Gastroesophageal sphincter (tissue), 4 donors: ENCODE results near the gene LANCL1. TPM values are rescaled to one million over a fixed set of nuclear protein-coding genes. Genes with fewer than 3 reads are reported as not detected.

Experiments
- ATAC-seq: fragments of 150-250 bp; one replicate; pipeline ENCODE4 v1.9.1; 2016; ENCODE audit warnings: mild to moderate bottlenecking, moderate library complexity
- H3K27ac ChIP-seq, 4 donors: fragments of 200-600 bp; sonication (generic) in 3 of 4; 1 replicate in 3 of 4; 2 replicates in 1 of 4; pipeline ENCODE4 v1.5.1; 2016 to 2019
- H3K27me3 ChIP-seq: fragments of 200-600 bp; sonication (generic); one replicate; pipeline ENCODE4 v1.5.1; 2019
- H3K36me3 ChIP-seq, 2 donors: fragments of 200-600 bp; sonication (generic); one replicate each; pipeline ENCODE4 v1.5.1; 2019; ENCODE audit warnings: control low read depth in 1 of 2
- H3K4me1 ChIP-seq, 3 donors: fragments of 200-600 bp; sonication (generic); 1 replicate in 2 of 3; 2 replicates in 1 of 3; pipeline ENCODE4 v1.5.1; 2016 to 2019; ENCODE audit warnings: control low read depth in 2 of 3
- H3K4me3 ChIP-seq, 2 donors: fragments of 200-600 bp; sonication (generic); one replicate each; pipeline ENCODE4 v1.5.1; 2019; ENCODE audit warnings: mild to moderate bottlenecking in 1 of 2, moderate library complexity in 1 of 2
- H3K9me3 ChIP-seq, 3 donors: fragments of 200-600 bp; sonication (generic); one replicate each; pipeline ENCODE4 v1.5.1; 2017 to 2019; ENCODE audit warnings: control low read depth in 2 of 3
- CTCF ChIP-seq, 4 experiments: fragments of 200-600 bp in 2 of 4; fragments of 450-650 bp in 2 of 4; sonication (generic) in 1 of 4; IDR thresholded peaks; one replicate each; pipeline ENCODE4 v1.5.1; 2017 to 2019; ENCODE audit warnings: antibody characterized with exemption in 4 of 4, mild to moderate bottlenecking in 2 of 4, moderate library complexity in 2 of 4
- EP300 ChIP-seq: sonication (generic); formaldehyde crosslinking; IDR thresholded peaks from one replicate; pipeline ENCODE4 v1.6.1; 2017; ENCODE audit warnings: antibody characterized with exemption, mild to moderate bottlenecking
- POLR2A ChIP-seq, 2 donors: fragments of 450-650 bp; IDR thresholded peaks; one replicate each; pipeline ENCODE4 v1.6.1; 2017; ENCODE audit warnings: antibody characterized with exemption in 2 of 2, mild to moderate bottlenecking in 2 of 2, moderate library complexity in 1 of 2
- POLR2AphosphoS5 ChIP-seq: sonication (generic); formaldehyde crosslinking; IDR thresholded peaks from one replicate; pipeline ENCODE4 v1.6.1; 2017; ENCODE audit warnings: antibody characterized with exemption
- WGBS, 2 donors: methylation state at CpG; one replicate each; pipeline ENCODE4 v1.1.5; 2018; ENCODE audit warnings: low coverage in 1 of 2; 5-methylcytosine and 5-hydroxymethylcytosine counted together
- total RNA-seq, 4 donors: library from RNA; depleted of rRNA; stranded (reverse); fragments of >200 nt; gene quantifications; one replicate each; pipeline ENCODE4 v1.1.0, GENCODE V29; 2016

Gene LANCL1
- total RNA-seq, 4 donors from 2014 or later, result 33.0 to 44.4 (median 34.8) TPM

- no peak for ATAC-seq
- Histone ChIP-seq H3K27ac (no peak overlapping the region), H3K9me3 (no peaks in the 10 kb centered on the region), H3K27me3 (no peaks in the 10 kb centered on the region), H3K4me3 (no peak overlapping the region), H3K36me3 (no peaks in the 10 kb centered on the region), H3K4me1 (no peaks in the 10 kb centered on the region)
- TF ChIP-seq POLR2AphosphoS5, result no peak
- TF ChIP-seq CTCF (IDR thresholded peaks at IDR 0.05), result no peak
- TF ChIP-seq POLR2A (IDR thresholded peaks at IDR 0.05), result no peak
- TF ChIP-seq EP300, result no peak
- 67 to 83% methylated on average over 3 to 5 of the region's 5 CpGs for WGBS, 2 donors
Observed at GRCh38 chr2:210519594-210519993, 43.0 kb upstream of the LANCL1 start.

DNA sequence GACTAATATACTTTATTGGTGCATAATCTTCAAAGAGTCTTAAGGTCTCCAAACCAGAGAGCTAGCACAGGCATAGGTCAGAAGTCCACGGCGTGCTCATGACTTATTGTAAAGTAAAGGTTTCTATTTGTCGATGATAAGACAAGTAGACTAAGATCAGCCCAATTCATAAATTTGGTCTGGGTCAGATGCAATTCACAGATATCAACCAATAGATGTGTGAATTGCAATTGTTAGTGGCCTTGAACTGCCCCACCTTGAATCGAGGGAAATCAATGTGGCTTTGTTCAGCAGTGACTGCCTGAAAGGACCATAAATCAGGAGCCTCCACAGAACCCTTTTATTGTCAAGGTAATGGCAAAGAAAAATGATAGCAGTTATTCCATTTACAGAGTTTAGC, 40.7 kb upstream of the LANCL1 start:
- no peak overlapping the region for H3K4me3 ChIP-seq
- H3K27ac ChIP-seq, result no peak overlapping the region
- TF ChIP-seq CTCF (IDR thresholded peaks at IDR 0.05), result no peak
- no peak for TF ChIP-seq POLR2A (IDR thresholded peaks at IDR 0.05)
- TF ChIP-seq EP300, result no peak
- no peak for TF ChIP-seq POLR2AphosphoS5
- H3K27me3 ChIP-seq, result no peaks in the 10 kb centered on the region
- no peak for ATAC-seq
- H3K4me1 ChIP-seq, result no peaks in the 10 kb centered on the region
- 74 to 88% methylated on average over 4 of the region's 4 CpGs for WGBS, 2 donors
- H3K9me3 ChIP-seq, result peaks cover 0 to 9% (median 0%) of the 10 kb centered on the region in 3 donors
- no peaks in the 10 kb centered on the region for H3K36me3 ChIP-seq

DNA sequence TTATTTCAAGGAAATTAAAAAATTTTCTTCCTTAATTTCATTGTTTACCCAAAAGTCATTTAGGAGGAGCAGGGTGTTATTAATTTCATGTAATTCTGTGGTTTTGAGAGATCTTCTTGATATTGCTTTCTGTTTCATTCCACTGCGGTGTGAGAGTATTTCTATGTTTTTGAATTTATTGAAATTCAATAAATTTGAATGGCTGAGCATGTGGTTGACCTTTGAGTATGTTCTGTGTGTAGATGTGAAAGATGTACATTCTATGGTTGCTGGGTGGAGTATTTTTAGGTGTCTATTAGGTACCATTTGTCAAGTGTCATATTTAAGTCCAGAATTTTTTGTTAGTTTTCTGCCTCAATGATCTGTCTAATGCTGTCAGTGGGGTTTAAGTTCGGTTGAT, 39.4 kb upstream of the LANCL1 start:
- H3K9me3 ChIP-seq, result peaks cover 0 to 9% (median 0%) of the 10 kb centered on the region in 3 donors
- H3K27ac ChIP-seq, result no peak overlapping the region
- 60 to 64% methylated on average over 2 of the region's 2 CpGs for WGBS, 2 donors
- no peak for ATAC-seq
- no peaks in the 10 kb centered on the region for H3K27me3 ChIP-seq
- no peak overlapping the region for H3K4me3 ChIP-seq
- no peaks in the 10 kb centered on the region for H3K36me3 ChIP-seq
- no peak for TF ChIP-seq CTCF (IDR thresholded peaks at IDR 0.05)
- no peak for TF ChIP-seq POLR2AphosphoS5
- no peak for TF ChIP-seq POLR2A (IDR thresholded peaks at IDR 0.05)
- TF ChIP-seq EP300, result no peak
- no peaks in the 10 kb centered on the region for H3K4me1 ChIP-seq

DNA sequence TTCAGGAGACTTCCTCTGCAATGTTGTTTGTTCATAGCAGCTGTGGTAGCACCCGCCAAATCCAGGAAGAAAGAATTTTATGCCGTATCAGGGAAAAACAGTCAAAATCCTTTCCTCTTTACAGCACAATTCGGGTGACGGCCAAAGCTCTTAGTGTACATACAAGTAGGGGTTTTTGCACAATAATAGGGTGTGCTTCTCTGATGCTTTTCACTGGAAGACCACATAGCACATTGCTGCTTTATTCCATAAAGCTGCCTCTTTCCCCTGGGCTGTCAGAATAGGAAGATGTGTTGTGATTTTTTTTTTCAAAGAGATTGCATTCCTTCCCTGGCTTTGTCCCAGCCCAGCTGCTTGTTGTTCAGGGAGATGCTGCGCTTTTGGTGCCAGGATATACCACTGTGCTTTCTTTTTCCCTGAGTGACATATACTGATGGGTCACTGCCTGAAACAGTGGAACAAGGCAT, 27.2 kb upstream of the LANCL1 start:
- peaks cover 0 to 11% (median 0%) of the 10 kb centered on the region in 3 donors for H3K4me1 ChIP-seq
- H3K4me3 ChIP-seq, result peak overlapping the region in 1 of 2 donors; percentile 30
- peaks cover 0 to 20% (median 0%) of the 10 kb centered on the region in 3 donors for H3K9me3 ChIP-seq
- H3K27ac ChIP-seq, result no peak overlapping the region
- peaks cover 3% of the 10 kb centered on the region for H3K27me3 ChIP-seq
- H3K36me3 ChIP-seq, result no peaks in the 10 kb centered on the region
- TF ChIP-seq POLR2A (IDR thresholded peaks at IDR 0.05), result no peak
- TF ChIP-seq POLR2AphosphoS5, result no peak
- no peak for ATAC-seq
- WGBS, 2 donors, result 23 to 29% methylated on average over 5 of the region's 5 CpGs

DNA sequence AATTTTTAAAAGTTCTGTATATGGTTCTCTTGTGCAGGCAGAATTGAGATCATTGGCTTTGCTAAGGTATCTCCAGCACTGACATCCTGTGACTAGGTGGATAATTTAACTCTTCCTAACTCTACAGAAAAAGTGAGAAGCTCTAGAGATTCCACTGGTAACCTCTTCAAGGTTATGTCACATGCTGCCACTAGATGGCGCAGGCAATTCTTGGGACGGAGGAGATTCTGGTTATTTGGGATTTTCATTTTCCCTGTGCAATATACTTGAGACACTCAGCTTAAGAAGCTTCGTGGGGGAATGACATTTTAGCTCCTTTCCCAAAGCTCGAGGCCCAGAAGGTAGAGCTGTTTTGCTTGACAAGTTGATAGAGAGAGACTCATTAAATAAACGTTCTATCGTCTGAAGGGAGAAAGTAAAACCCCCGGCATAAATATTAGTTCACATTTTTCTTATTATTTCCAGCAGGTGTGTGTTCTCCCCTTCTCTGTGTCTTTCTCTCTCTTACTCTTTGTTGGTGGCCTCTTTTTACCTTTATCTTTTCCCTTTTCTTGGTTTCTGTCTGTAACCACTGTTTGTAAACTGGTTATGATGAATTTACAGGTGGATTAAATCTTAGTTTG, 26.6 kb upstream of the LANCL1 start:
- H3K4me3 ChIP-seq, result peak overlapping the region in 1 of 2 donors; percentile 30
- 9 to 16% methylated on average over 5 to 7 of the region's 7 CpGs for WGBS, 2 donors
- H3K4me1 ChIP-seq, result peaks cover 0 to 11% (median 0%) of the 10 kb centered on the region in 3 donors
- H3K36me3 ChIP-seq, result no peaks in the 10 kb centered on the region
- ATAC-seq, result peak; percentile 61
- TF ChIP-seq EP300 (no peak), POLR2A (IDR thresholded peaks at IDR 0.05) (no peak), POLR2AphosphoS5 (no peak), CTCF (IDR thresholded peaks at IDR 0.05) (peak; percentile 54 to 73 (median 64))
- peaks cover 3% of the 10 kb centered on the region for H3K27me3 ChIP-seq
- H3K27ac ChIP-seq, result no peak overlapping the region
- peaks cover 0 to 20% (median 0%) of the 10 kb centered on the region in 3 donors for H3K9me3 ChIP-seq
